GM12874 (cell line): Measurements from ENCODE around the gene TCHP.

Source experiments
- TF ChIP-seq, protein P1 (sequence below): IDR thresholded peaks from 2 replicates; pipeline ENCODE4 v1.5.1; 2011; ENCODE audit warnings: low read depth, mild to moderate bottlenecking, control low read depth, low read length, moderate library complexity; ENCODE audit not compliant: insufficient read depth

TCHP gene

DNA sequence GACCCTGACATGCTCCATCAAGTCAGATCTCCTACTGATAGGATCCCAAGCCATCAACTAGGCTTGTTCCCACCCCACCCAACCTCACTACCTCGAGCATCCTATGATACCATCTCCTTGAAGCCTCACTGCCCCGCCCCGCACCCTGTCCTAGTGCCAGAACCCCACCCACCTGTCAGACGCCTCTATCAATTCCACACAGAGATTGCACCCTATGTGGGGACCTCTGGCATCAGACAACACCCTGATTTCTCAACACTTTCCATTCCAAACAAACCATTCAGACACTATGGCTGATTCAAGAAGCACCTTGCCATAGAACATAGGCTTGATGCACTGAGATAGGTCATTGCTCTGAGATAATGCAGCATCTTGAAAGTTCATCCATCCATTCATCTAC is 16.6 kb upstream of the TCHP start:
- TF ChIP-seq, protein P1, sequence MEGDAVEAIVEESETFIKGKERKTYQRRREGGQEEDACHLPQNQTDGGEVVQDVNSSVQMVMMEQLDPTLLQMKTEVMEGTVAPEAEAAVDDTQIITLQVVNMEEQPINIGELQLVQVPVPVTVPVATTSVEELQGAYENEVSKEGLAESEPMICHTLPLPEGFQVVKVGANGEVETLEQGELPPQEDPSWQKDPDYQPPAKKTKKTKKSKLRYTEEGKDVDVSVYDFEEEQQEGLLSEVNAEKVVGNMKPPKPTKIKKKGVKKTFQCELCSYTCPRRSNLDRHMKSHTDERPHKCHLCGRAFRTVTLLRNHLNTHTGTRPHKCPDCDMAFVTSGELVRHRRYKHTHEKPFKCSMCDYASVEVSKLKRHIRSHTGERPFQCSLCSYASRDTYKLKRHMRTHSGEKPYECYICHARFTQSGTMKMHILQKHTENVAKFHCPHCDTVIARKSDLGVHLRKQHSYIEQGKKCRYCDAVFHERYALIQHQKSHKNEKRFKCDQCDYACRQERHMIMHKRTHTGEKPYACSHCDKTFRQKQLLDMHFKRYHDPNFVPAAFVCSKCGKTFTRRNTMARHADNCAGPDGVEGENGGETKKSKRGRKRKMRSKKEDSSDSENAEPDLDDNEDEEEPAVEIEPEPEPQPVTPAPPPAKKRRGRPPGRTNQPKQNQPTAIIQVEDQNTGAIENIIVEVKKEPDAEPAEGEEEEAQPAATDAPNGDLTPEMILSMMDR = no peak

DNA sequence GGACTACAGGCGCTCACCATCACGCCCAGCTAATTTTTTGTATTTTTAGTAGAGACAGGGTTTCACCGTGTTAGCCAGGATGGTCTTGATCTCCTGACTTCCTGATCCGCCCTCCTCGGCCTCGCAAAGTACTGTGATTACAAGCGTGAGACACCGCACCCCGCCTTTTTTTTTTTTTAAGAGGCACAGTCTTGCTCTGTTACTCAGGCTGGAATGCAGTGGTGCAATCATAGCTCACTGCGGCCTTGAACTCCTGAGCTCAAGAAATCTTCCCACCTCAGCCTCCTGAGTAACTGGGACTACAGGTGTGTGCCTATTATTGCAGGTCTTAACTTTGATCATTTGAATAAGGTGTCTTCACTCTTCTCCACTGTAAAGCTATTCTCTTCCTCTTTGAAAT is 14.5 kb upstream of the TCHP start:
- TF ChIP-seq, protein P1 = no peak

DNA sequence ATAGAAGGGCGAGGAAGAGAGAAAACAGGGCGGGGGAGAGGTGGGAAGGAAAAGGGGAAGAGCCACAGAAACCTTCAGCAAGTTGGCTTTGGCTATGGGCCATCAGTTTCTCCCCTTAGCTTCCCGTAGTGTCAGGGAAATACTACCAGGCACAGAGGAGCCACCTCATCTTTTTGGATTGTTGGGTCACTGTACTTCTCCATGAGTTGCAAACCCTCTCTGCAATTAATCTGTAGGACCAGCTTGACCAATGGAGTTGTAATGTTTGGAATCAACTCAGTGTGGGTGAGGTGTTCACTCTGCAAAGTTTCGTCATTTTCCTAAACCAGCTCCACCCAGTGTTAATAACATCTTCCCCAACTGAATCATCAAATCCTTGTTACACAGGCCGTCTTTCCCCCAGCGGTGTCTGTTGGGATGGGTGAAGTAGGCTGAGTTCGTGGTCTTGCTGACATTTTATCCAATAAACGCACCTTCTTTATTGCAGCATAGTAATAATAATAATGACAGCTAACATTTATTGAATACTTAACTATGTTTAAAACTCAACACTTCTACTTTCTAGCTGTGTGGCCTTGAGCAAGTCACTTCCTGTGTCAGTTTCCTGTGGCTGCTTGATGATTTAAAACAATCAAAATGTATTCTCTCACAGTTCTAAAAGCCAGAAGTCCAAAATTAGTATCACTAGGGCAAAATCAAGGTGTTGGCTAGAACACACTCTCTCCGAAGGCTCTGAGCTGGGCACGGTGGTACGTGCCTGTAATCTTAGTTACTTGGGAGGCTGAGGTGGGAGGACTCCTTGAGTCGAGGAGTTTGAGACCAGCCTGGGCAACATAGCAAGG is 11.7 kb upstream of the TCHP start:
- TF ChIP-seq, protein P1 = no peak

DNA sequence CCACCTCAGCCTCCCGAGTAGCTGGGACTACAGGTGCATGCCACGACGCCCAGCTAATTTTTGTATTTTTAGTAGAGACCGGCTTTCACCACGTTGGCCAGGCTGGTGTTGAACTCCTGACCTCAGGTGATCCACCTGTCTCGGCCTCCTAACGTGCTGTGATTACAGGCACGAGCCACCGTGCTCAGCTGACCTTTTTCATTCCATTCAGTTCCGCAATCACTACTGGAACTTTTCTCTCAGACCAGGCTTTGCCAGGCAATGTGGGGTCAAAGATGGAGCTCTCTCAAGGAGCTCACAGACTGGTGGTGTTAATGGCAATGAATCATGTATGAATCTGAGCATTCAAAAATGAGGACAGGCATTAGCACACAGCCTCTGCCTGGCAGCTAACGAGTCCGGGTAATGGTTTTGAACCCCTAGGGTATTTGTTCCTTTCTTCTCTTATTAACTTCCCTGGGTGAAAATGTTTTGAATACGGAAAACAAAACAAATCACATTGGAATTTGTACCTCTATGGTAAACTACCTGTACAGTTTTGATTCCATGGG is 9.4 kb upstream of the TCHP start:
- TF ChIP-seq, protein P1 = no peak

DNA sequence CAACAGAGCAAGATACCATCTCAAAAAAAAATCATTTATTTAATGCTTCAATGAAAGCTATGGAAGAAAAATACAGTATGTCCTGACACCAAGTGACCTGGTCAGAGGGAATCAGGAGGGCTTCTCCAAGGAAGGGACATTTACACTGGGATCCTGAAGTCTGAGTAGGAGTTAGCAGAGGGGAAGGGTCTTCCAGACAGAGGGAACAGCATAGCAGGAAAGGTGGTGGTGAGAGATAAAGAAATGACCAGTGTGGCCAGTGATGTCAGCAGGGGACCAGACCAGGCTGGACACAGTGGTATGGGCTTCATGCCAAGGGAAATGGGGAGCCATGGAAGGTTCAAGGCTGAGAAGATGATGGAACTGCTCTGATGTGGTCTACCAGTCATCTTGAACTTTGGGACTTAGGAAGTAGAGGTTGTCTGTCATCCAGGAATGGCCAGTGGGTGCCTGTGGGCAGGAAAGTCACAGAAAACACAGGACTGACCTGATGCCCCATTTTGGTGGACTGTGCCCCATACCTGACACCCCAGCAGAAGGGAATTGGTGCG is 7.8 kb upstream of the TCHP start:
- TF ChIP-seq, protein P1 = no peak

DNA sequence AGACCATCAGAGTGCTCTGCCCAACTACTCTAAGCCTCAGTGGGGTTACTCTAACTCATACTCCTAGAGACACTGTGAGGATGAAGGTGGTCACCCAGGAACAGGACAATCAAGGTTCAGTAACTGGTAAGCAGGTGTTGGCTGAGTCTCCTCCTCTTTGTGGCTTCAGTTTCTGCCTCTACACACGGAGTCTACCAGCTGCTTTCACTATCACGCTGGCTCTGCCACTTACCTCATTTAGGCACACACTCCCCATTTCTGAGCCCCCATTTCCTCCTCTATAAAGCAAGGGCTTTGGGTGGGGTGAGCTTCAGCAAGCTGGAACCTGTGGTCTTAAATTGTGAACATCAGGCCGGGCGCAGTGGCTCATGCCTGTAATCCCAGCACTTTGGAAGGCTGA is 7.3 kb upstream of the TCHP start:
- TF ChIP-seq, protein P1 = no peak

DNA sequence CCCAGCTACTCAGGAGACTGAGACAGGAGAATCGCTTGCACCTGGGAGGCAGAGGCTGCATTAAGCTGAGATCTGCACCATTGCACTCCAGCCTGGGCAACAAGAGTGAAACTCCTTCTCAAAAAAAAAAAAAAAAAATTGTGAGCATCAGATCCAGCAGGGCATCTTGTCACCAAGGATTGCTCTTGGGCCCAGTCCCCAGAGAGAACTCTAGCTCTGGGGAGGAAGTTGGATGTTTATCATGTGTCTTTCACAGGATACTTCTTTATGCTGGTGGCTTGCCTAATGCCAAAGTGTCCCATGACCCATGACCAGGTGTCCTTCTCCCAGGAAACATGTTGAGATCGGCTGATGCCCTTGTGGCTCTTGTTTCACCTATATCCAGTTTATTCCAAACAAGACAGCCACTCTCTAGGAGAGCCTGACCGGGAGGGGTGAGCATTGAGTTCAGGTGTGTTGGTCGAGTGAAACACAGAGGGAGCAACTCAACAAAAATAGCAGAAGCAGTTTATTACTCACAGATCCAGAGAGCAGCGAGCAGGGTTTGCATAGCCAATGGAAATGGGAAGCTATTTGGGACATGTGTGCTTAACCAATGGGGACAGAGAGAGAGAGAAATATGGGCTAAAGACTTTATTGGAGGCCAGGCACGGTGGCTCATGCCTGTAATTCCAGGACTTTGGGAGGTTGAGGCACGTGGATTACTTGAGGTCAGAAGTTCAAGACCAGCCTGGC is 6.6 kb upstream of the TCHP start:
- TF ChIP-seq, protein P1 = no peak
